B cell (primary cell): ENCODE measurements around the gene TMIE. TPM values are rescaled to one million over a fixed set of nuclear protein-coding genes. Genes with fewer than 3 reads are reported as not detected.

Experiments
- ATAC-seq: fragments of 200-7000 bp; cut with Tn5 transposase; one replicate; pipeline ENCODE4 v1.10.0; 2021; ENCODE audit warnings: low read depth, mild to moderate bottlenecking, moderate number of reproducible peaks, moderate library complexity
- CTCF ChIA-PET: fragments of 350-600 bp; sonication (Branson Sonifier 250); formaldehyde crosslinking; loops from one replicate; lab custom pipeline; 2021; ENCODE audit warnings: antibody characterized with exemption, inconsistent platforms; lab: Charles Lee
- POLR2A ChIA-PET: fragments of 350-600 bp; sonication (Branson Sonifier 250); formaldehyde crosslinking; loops from one replicate; lab custom pipeline; 2021; ENCODE audit warnings: antibody characterized with exemption; lab: Charles Lee
- DNase-seq: peaks from one replicate; pipeline ENCODE4 v3.0.0; 2013
- H2AFZ ChIP-seq: 2 replicates; pipeline ENCODE4 v1.6.1; 2012; ENCODE audit warnings: mild to moderate bottlenecking, low read depth, low read length; ENCODE audit not compliant: insufficient read depth, poor library complexity, severe bottlenecking
- H3K27ac ChIP-seq, 2 donors: 1 replicate in 1 of 2; 2 replicates in 1 of 2; pipeline ENCODE4 v1.5.1; 2012 to 2013; ENCODE audit warnings: low read length in 2 of 2, mild to moderate bottlenecking in 2 of 2, moderate library complexity in 1 of 2
- H3K27me3 ChIP-seq, 4 experiments: fragments of 200-600 bp in 1 of 4; sonication (generic) in 1 of 4; replicated peaks in 1 of 4; 1 replicate in 2 of 4; 2 replicates in 2 of 4; pipeline versions ENCODE4 v1.6.1 to v1.7.0; 2013 to 2016; ENCODE audit warnings: low read length in 3 of 4, mild to moderate bottlenecking in 2 of 4, mixed read lengths in 1 of 4, moderate library complexity in 1 of 4; ENCODE audit not compliant: insufficient read depth in 4 of 4, control insufficient read depth in 3 of 4; ENCODE audit errors: control extremely low read depth in 1 of 4
- H3K36me3 ChIP-seq, 2 experiments: replicated peaks in 1 of 2; 1 replicate in 1 of 2; 2 replicates in 1 of 2; pipeline versions ENCODE4 v1.6.1 to v1.7.1; 2013; ENCODE audit warnings: low read length in 1 of 2; ENCODE audit not compliant: insufficient read depth in 2 of 2, control insufficient read depth in 1 of 2; ENCODE audit errors: control extremely low read depth in 1 of 2, extremely low read depth in 1 of 2
- H3K4me1 ChIP-seq, 2 donors: fragments of 200-600 bp in 1 of 2; sonication (generic) in 1 of 2; 1 replicate in 1 of 2; 2 replicates in 1 of 2; pipeline versions ENCODE4 v1.5.1 to v1.6.1; 2013 to 2017; ENCODE audit warnings: low read length in 2 of 2; ENCODE audit not compliant: control insufficient read depth in 2 of 2, insufficient read depth in 2 of 2
- H3K4me2 ChIP-seq: replicated peaks from 2 replicates; pipeline ENCODE3; 2012; ENCODE audit warnings: mild to moderate bottlenecking, low read depth, low read length; ENCODE audit not compliant: poor library complexity, severe bottlenecking
- H3K4me3 ChIP-seq, 5 experiments: fragments of 200-600 bp in 1 of 5; sonication (generic) in 1 of 5; 1 replicate in 3 of 5; 2 replicates in 2 of 5; pipeline versions ENCODE4 v1.5.1 to v1.7.0; 2011 to 2016; ENCODE audit warnings: low read length in 4 of 5, mild to moderate bottlenecking in 4 of 5, low read depth in 2 of 5, control low read depth in 1 of 5, moderate library complexity in 1 of 5; ENCODE audit not compliant: insufficient read depth in 1 of 5; ENCODE audit errors: control extremely low read depth in 1 of 5, extremely low read depth in 1 of 5
- H3K79me2 ChIP-seq: fragments of 200-600 bp; sonication (generic); one replicate; pipeline ENCODE4 v1.6.0; 2016; ENCODE audit warnings: low read length; ENCODE audit not compliant: control insufficient read depth, insufficient read depth
- H3K9ac ChIP-seq: fragments of 200-600 bp; sonication (generic); 2 replicates; pipeline ENCODE4 v1.6.1; 2017; ENCODE audit warnings: mild to moderate bottlenecking, low read length, moderate library complexity
- H3K9me3 ChIP-seq, 3 donors: one replicate each; pipeline versions ENCODE4 v1.6.1 to v1.7.1; 2013; ENCODE audit warnings: low read length in 2 of 3; ENCODE audit not compliant: control insufficient read depth in 2 of 3, insufficient read depth in 1 of 3; ENCODE audit errors: control extremely low read depth in 1 of 3
- H4K20me1 ChIP-seq: 2 replicates; pipeline ENCODE4 v1.6.0; 2012; ENCODE audit warnings: mild to moderate bottlenecking, low read length; ENCODE audit not compliant: insufficient read depth, control insufficient read depth, poor library complexity, severe bottlenecking
- H3K27ac Mint-ChIP-seq: one replicate; pipeline ENCODE4 v1.8.0; 2021; ENCODE audit warnings: mixed read lengths
- H3K27me3 Mint-ChIP-seq: one replicate; pipeline ENCODE4 v1.8.0; 2021; ENCODE audit warnings: mixed read lengths
- H3K4me1 Mint-ChIP-seq: one replicate; pipeline ENCODE4 v1.8.0; 2021; ENCODE audit warnings: mixed read lengths
- H3K4me3 Mint-ChIP-seq: one replicate; pipeline ENCODE4 v1.8.0; 2021; ENCODE audit warnings: mixed read lengths
- H3K9me3 Mint-ChIP-seq: one replicate; pipeline ENCODE4 v1.8.0; 2022; ENCODE audit warnings: mixed read lengths; ENCODE audit not compliant: insufficient read depth
- EZH2 ChIP-seq: IDR thresholded peaks from 2 replicates; pipeline ENCODE4 v1.6.1; 2012; ENCODE audit warnings: borderline replicate concordance, low read depth, mild to moderate bottlenecking, moderate library complexity, low read length; ENCODE audit not compliant: insufficient read depth, poor library complexity, severe bottlenecking
- WGBS: methylation state at CpG from one replicate; pipeline ENCODE4 v1.1.5; 2013; ENCODE audit warnings: missing lambda C conversion rate; ENCODE audit not compliant: insufficient coverage; 5-methylcytosine and 5-hydroxymethylcytosine counted together
- intact Hi-C: fragments of 100-400 bp; cut with micrococcal nuclease; formaldehyde crosslinking; loops from one replicate; pipeline ENCODE4 v1.10.0; 2022
- polyA plus RNA-seq: library from polyadenylated mRNA; depleted of rRNA; stranded (reverse); fragments of >200 nt; gene quantifications from 2 replicates; pipeline ENCODE4 v1.2.3, GENCODE V29; 2012
- total RNA-seq, 2 donors: library from RNA; stranded (reverse); fragments of 120-200 nt in 1 of 2; gene quantifications; 1 replicate in 1 of 2; 2 replicates in 1 of 2; pipeline versions ENCODE4 v1.2.3 to v1.2.4, GENCODE V29; 2013 to 2022
- TF ChIP-seq, protein P1 (sequence below): fragments of 200-600 bp; IDR thresholded peaks from one replicate; pipeline ENCODE4 v1.8.0; 2022; ENCODE audit warnings: antibody characterized with exemption, mild to moderate bottlenecking

The TMIE gene
- total and polyA plus RNA-seq, 2 donors (not counting 1 experiment from before 2014, with no cell fraction given), result not detected

DNA sequence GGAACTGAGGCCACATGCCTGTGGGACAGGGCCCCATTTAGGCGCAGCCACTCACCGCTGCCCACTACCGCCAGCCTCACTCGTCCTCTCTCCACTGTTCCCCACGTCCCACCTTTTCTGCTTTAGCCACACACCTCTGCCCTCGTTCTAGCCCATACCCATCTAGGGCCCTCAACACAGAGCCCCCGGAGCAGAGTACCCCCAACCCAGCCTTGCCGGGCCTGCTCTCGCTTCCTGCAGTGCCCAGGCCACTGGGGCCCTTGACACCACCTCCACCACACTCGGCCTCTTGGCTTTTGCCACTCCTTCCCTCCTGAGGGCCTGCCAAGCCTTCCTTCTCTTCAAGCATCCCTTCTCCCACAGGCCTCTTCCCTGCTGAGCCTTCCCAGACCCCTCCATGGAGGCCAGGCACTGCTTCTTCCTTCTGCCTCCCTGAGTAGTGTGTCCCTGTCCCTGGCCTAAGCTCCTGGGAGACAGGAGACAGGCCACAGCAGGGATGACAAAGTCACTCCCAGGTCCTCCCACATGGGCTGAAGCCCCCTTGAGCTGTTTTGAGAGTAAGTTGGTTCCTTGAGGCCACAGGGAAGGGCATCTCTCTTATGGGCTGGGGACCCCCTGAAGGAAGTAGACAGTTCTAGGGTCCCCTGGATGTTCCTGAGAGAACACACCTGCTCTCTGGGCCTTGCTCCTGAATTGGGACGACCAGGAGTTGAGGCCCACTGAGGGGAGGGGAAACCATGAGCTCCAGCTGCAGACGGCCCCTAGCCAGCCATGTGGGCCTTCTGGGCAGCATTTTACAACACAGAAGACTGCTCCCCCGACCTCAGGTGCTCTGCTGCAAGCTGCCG, 12.1 kb downstream of the TMIE start:
- Mint-ChIP-seq H3K27me3 (peaks cover 7% of the 10 kb centered on the region), H3K9me3 (no peaks in the 10 kb centered on the region), H3K27ac (no peak overlapping the region), H3K4me3 (no peak overlapping the region), H3K4me1 (no peaks in the 10 kb centered on the region)
- H3K4me1 ChIP-seq, result no peaks in the 10 kb centered on the region
- H3K27ac ChIP-seq, result no peak overlapping the region
- H4K20me1 ChIP-seq, result no peaks in the 10 kb centered on the region
- TF ChIP-seq, protein P1, sequence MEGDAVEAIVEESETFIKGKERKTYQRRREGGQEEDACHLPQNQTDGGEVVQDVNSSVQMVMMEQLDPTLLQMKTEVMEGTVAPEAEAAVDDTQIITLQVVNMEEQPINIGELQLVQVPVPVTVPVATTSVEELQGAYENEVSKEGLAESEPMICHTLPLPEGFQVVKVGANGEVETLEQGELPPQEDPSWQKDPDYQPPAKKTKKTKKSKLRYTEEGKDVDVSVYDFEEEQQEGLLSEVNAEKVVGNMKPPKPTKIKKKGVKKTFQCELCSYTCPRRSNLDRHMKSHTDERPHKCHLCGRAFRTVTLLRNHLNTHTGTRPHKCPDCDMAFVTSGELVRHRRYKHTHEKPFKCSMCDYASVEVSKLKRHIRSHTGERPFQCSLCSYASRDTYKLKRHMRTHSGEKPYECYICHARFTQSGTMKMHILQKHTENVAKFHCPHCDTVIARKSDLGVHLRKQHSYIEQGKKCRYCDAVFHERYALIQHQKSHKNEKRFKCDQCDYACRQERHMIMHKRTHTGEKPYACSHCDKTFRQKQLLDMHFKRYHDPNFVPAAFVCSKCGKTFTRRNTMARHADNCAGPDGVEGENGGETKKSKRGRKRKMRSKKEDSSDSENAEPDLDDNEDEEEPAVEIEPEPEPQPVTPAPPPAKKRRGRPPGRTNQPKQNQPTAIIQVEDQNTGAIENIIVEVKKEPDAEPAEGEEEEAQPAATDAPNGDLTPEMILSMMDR, result no peak
- TF ChIP-seq EZH2, result no peak
- no peak overlapping the region for H3K9ac ChIP-seq
- intact Hi-C loops, result no loop called here
- ChIA-PET POLR2A (no interaction called here), CTCF (interaction anchor here (1.1 to 1.3 kb wide), 2 partner anchors 8 to 182 kb away, joined by 3 read pairs; no protein-coding TSS in a partner anchor)
- 89% methylated on average over 13 of the region's 14 CpGs for whole genome bisulfite sequencing
- no peaks in the 10 kb centered on the region for H3K79me2 ChIP-seq
- H2AFZ ChIP-seq, result no peak overlapping the region
- H3K36me3 ChIP-seq, result no peaks in the 10 kb centered on the region
- no peak overlapping the region for H3K4me3 ChIP-seq
- DNase-seq (no peak), ATAC-seq (no peak)
- no peaks in the 10 kb centered on the region for H3K9me3 ChIP-seq
- peaks cover 0 to 3% (median 0%) of the 10 kb centered on the region in 4 experiments for H3K27me3 ChIP-seq
- no peak overlapping the region for H3K4me2 ChIP-seq

DNA sequence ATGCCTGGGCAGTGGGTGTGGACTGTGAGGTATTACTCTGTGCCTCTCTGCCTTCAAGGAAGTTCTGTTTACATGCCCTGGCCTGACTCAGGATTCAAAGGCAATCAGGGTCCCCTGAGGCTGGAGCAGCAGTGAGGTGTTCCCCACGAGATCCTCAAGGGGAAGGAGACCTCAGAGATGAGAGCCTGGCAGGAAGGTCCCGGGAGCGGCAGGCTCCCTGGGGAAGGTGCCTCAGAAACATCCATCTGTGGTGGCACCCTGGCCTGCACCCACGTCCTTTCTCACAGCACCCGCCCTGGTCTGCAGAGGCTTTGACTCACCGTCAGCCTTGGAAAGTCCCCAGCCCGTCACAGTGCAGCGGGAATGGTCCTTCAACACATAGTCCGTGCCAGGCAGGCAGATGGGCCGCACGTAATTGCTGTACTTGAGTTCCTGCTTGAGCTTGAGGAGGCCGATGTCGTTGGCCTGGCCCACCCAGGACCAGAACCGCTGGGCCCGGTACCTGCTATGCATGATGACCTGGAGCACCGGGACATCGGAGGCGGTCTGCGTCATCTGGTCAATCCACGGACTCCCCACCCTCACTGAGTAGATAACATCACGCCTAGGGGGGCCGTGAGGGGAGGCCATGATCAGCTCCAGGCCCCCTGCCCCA, 12.8 kb downstream of the TMIE start:
- no peaks in the 10 kb centered on the region for H3K79me2 ChIP-seq
- H3K4me1 ChIP-seq, result no peaks in the 10 kb centered on the region
- H4K20me1 ChIP-seq, result no peaks in the 10 kb centered on the region
- ChIA-PET POLR2A (no interaction called here), CTCF (interaction anchor here (1.1 to 1.3 kb wide), 2 partner anchors 8 to 181 kb away, joined by 3 read pairs; no protein-coding TSS in a partner anchor)
- no peaks in the 10 kb centered on the region for H3K9me3 Mint-ChIP-seq
- ATAC-seq (peak; percentile 56), DNase-seq (no peak)
- no peak overlapping the region for H3K4me2 ChIP-seq
- no peaks in the 10 kb centered on the region for H3K4me1 Mint-ChIP-seq
- TF ChIP-seq, protein P1, result no peak
- no peak for TF ChIP-seq EZH2
- no peak overlapping the region for H2AFZ ChIP-seq
- H3K4me3 Mint-ChIP-seq, result no peak overlapping the region
- peaks cover 13% of the 10 kb centered on the region for H3K27me3 Mint-ChIP-seq
- H3K9ac ChIP-seq, result no peak overlapping the region
- H3K4me3 ChIP-seq, result no peak overlapping the region
- WGBS, result 71% methylated on average over 22 of the region's 22 CpGs
- no peaks in the 10 kb centered on the region for H3K9me3 ChIP-seq
- no peak overlapping the region for H3K27ac Mint-ChIP-seq
- H3K27me3 ChIP-seq, result peaks cover 0 to 6% (median 0%) of the 10 kb centered on the region in 4 experiments
- H3K27ac ChIP-seq, result no peak overlapping the region
- H3K36me3 ChIP-seq, result no peaks in the 10 kb centered on the region
- intact Hi-C loops, result no loop called here
